SK-N-SH (cell line): ENCODE measurements around the gene PDE4D. TPM values are rescaled to one million over a fixed set of nuclear protein-coding genes. Genes with fewer than 3 reads are reported as not detected.

Experiments used
- CTCF ChIA-PET: fragments of 300-600, 350-600 bp; formaldehyde crosslinking; extraction: SDS; loops from one replicate; lab custom pipeline; 2021; lab: Yijun Ruan, JAX
- POLR2A ChIA-PET: fragments of 350-600 bp; sonication (Branson Sonifier 250); formaldehyde crosslinking; extraction: SDS; loops from one replicate; lab custom pipeline; 2020; ENCODE audit warnings: antibody characterized with exemption, inconsistent platforms; lab: Yijun Ruan, JAX
- DNase-seq: peaks from one replicate; pipeline ENCODE4 v3.0.0; 2012
- H2AFZ ChIP-seq: fragments of 200-600 bp; sonication (generic); 2 replicates; pipeline ENCODE4 v1.8.1; 2016; ENCODE audit warnings: antibody characterized with exemption, mild to moderate bottlenecking, low read depth
- H3F3A ChIP-seq: fragments of 200-600 bp; sonication (generic); replicated peaks from 2 replicates; pipeline ENCODE3; 2016; ENCODE audit warnings: antibody characterized with exemption, mild to moderate bottlenecking; ENCODE audit not compliant: insufficient read depth
- H3K27ac ChIP-seq, 2 experiments: fragments of 200-500 bp in 1 of 2; fragments of 200-600 bp in 1 of 2; sonication (Bioruptor generic) in 1 of 2; sonication (generic), shearing (Covaris generic) in 1 of 2; 2 replicates each; pipeline versions ENCODE4 v1.5.1 to v1.6.1; 2014 to 2016; ENCODE audit warnings: low read depth in 2 of 2, inconsistent platforms in 1 of 2, low read length in 1 of 2, mild to moderate bottlenecking in 1 of 2, mixed read lengths in 1 of 2
- H3K27me3 ChIP-seq: fragments of 200-600 bp; sonication (generic), shearing (Covaris generic); 2 replicates; pipeline ENCODE4 v1.6.1; 2016; ENCODE audit warnings: mixed run types; ENCODE audit not compliant: insufficient read depth
- H3K36me3 ChIP-seq, 2 experiments: fragments of 200-500 bp in 1 of 2; fragments of 200-600 bp in 1 of 2; sonication (Bioruptor generic) in 1 of 2; sonication (generic) in 1 of 2; replicated peaks in 1 of 2; 2 replicates each; pipeline versions ENCODE3 to v1.5.1; 2014 to 2016; ENCODE audit warnings: low read length in 1 of 2, mild to moderate bottlenecking in 1 of 2; ENCODE audit not compliant: insufficient read depth in 2 of 2, control insufficient read depth in 1 of 2
- H3K4me1 ChIP-seq, 2 experiments: fragments of 200-500 bp in 1 of 2; fragments of 200-600 bp in 1 of 2; sonication (Bioruptor generic) in 1 of 2; sonication (generic), shearing (Covaris generic) in 1 of 2; 2 replicates each; pipeline versions ENCODE4 v1.5.1 to v1.6.1; 2014 to 2016; ENCODE audit warnings: low read depth in 1 of 2, low read length in 1 of 2, mixed run types in 1 of 2; ENCODE audit not compliant: insufficient read depth in 2 of 2, control insufficient read depth in 1 of 2
- H3K4me2 ChIP-seq: fragments of 200-600 bp; sonication (generic), shearing (Covaris generic); 2 replicates; pipeline ENCODE4 v1.6.1; 2017; ENCODE audit warnings: mixed run types
- H3K4me3 ChIP-seq, 2 experiments: fragments of 200-500 bp in 1 of 2; fragments of 200-600 bp in 1 of 2; sonication (Bioruptor generic) in 1 of 2; sonication (generic), shearing (Covaris generic) in 1 of 2; 2 replicates each; pipeline versions ENCODE4 v1.5.1 to v1.8.1; 2014 to 2016; ENCODE audit warnings: low read depth in 2 of 2, inconsistent platforms in 1 of 2, low read length in 1 of 2, mild to moderate bottlenecking in 1 of 2, mixed read lengths in 1 of 2, moderate library complexity in 1 of 2
- H3K79me2 ChIP-seq: fragments of 200-600 bp; sonication (generic); 2 replicates; pipeline ENCODE4 v1.8.1; 2017; ENCODE audit warnings: mild to moderate bottlenecking; ENCODE audit not compliant: insufficient read depth
- H3K9ac ChIP-seq: fragments of 200-600 bp; sonication (generic); 2 replicates; pipeline ENCODE4 v1.6.1; 2017; ENCODE audit warnings: mixed run types
- H3K9me2 ChIP-seq: fragments of 200-600 bp; sonication (generic); 2 replicates; pipeline ENCODE4 v1.6.1; 2017; ENCODE audit warnings: mixed run types
- H3K9me3 ChIP-seq: fragments of 200-600 bp; sonication (generic); 2 replicates; pipeline ENCODE4 v1.6.1; 2017; ENCODE audit warnings: mixed run types, mild to moderate bottlenecking, moderate library complexity
- H4K20me1 ChIP-seq: fragments of 200-600 bp; sonication (generic); 2 replicates; pipeline ENCODE4 v1.6.1; 2017; ENCODE audit warnings: mild to moderate bottlenecking, mixed run types; ENCODE audit not compliant: insufficient read depth
- ELF1 ChIP-seq: IDR thresholded peaks from 2 replicates; pipeline ENCODE4 v1.4.0; 2012
- EP300 ChIP-seq, 2 experiments: IDR thresholded peaks; 2 replicates each; pipeline versions ENCODE4 v1.4.0 to v1.6.1; 2012; ENCODE audit warnings: borderline replicate concordance in 1 of 2, low read depth in 1 of 2, low read length in 1 of 2
- EZH2phosphoT487 ChIP-seq: fragments of 200-600 bp; sonication (generic); IDR thresholded peaks from 2 replicates; pipeline ENCODE4 v1.6.1; 2017; ENCODE audit warnings: low read depth, mixed run types, mild to moderate bottlenecking, antibody characterized with exemption, moderate library complexity, borderline replicate concordance
- GABPA ChIP-seq: IDR thresholded peaks from 2 replicates; pipeline ENCODE4 v1.4.0; 2012; ENCODE audit warnings: low read depth, mild to moderate bottlenecking
- GATA2 ChIP-seq: sonication (generic); formaldehyde crosslinking; IDR thresholded peaks from 2 replicates; pipeline ENCODE4 v1.5.0; 2020; ENCODE audit warnings: mild to moderate bottlenecking, missing genetic modification reagents
- MEF2A ChIP-seq: IDR thresholded peaks from 2 replicates; pipeline ENCODE4 v1.4.0; 2012; ENCODE audit warnings: low read depth, borderline replicate concordance
- RFX5 ChIP-seq: IDR thresholded peaks from 2 replicates; pipeline ENCODE4 v1.6.1; 2012; ENCODE audit warnings: mild to moderate bottlenecking, improper control_type of control experiment, low read length
- RXRA ChIP-seq: IDR thresholded peaks from 2 replicates; pipeline ENCODE4 v1.4.0; 2012; ENCODE audit warnings: low read depth, mild to moderate bottlenecking, borderline replicate concordance
- SIN3A ChIP-seq: IDR thresholded peaks from 2 replicates; pipeline ENCODE4 v1.6.1; 2012; ENCODE audit warnings: low read depth, mild to moderate bottlenecking, low read length, moderate library complexity, borderline replicate concordance
- SMC3 ChIP-seq: IDR thresholded peaks from 2 replicates; pipeline ENCODE4 v1.6.1; 2012; ENCODE audit warnings: low read depth, low read length, improper control_type of control experiment
- TAF1 ChIP-seq: IDR thresholded peaks from 2 replicates; pipeline ENCODE4 v1.6.1; 2012; ENCODE audit warnings: low read depth, mild to moderate bottlenecking, low read length, moderate library complexity, borderline replicate concordance
- USF2 ChIP-seq: fragments of 150-350 bp; IDR thresholded peaks from 2 replicates; pipeline ENCODE4 v1.6.1; 2017; ENCODE audit warnings: antibody characterized with exemption, low read length, low read depth, borderline replicate concordance
- YY1 ChIP-seq: IDR thresholded peaks from 2 replicates; pipeline ENCODE4 v1.4.0; 2012; ENCODE audit warnings: low read depth, mild to moderate bottlenecking
- WGBS: methylation state at CpG from one replicate; pipeline ENCODE4 v1.1.6; 2017; ENCODE audit warnings: low lambda C conversion rate; 5-methylcytosine and 5-hydroxymethylcytosine counted together
- polyA plus RNA-seq, 3 experiments: library from polyadenylated mRNA; depleted of rRNA; stranded (reverse); fragments of >200 nt; gene quantifications; 2 replicates each; pipeline ENCODE4 v1.2.3, GENCODE V29; 2012
- TF ChIP-seq, protein P1 (sequence below): IDR thresholded peaks from 2 replicates; pipeline ENCODE4 v1.4.0; 2012; ENCODE audit warnings: low read depth
- TF ChIP-seq, protein P2 (sequence below): IDR thresholded peaks from 2 replicates; pipeline ENCODE4 v1.4.0; 2012; ENCODE audit warnings: low read depth, borderline replicate concordance

Gene PDE4D
- polyA plus RNA-seq, 1 of the 3 experiments (the other 2 are of a cell fraction), result 2.4 TPM

GRCh38 chr5:59391576-59391975 is 501.9 kb downstream of the PDE4D start:
- ChIA-PET POLR2A (no interaction called here), CTCF (interaction anchor here (0.7 to 7.0 kb wide), 14 partner anchors 11 to 500 kb away, joined by 3 to 70 read pairs (median 8); no protein-coding TSS in a partner anchor)
- no peak for DNase-seq
- Histone ChIP-seq H2AFZ (no peak overlapping the region), H3K9me3 (no peaks in the 10 kb centered on the region), H4K20me1 (no peaks in the 10 kb centered on the region), H3K4me2 (no peak overlapping the region), H3K4me3 (no peak overlapping the region), H3K36me3 (no peaks in the 10 kb centered on the region), H3K9ac (no peak overlapping the region), H3K79me2 (no peaks in the 10 kb centered on the region), H3K4me1 (no peaks in the 10 kb centered on the region; a peak in 1 of 4 replicates), H3F3A (no peaks in the 10 kb centered on the region), H3K27me3 (no peaks in the 10 kb centered on the region), H3K27ac (no peak overlapping the region), H3K9me2 (no peaks in the 10 kb centered on the region)
- WGBS, result 87% methylated on average over 1 of the region's 1 CpG
- TF ChIP-seq, protein P1, sequence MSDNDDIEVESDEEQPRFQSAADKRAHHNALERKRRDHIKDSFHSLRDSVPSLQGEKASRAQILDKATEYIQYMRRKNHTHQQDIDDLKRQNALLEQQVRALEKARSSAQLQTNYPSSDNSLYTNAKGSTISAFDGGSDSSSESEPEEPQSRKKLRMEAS, result no peak
- TF ChIP-seq GATA2 (no peak), SIN3A (no peak), EP300 (IDR thresholded peaks at IDR 0.05; ENCODE audit: borderline replicate concordance in 1 of 2, low read depth in 1 of 2, low read length in 1 of 2) (no peak), SMC3 (no peak), GABPA (no peak), USF2 (no peak), MEF2A (no peak), YY1 (no peak), RXRA (no peak), EZH2phosphoT487 (no peak), ELF1 (no peak), TAF1 (no peak)

DNA sequence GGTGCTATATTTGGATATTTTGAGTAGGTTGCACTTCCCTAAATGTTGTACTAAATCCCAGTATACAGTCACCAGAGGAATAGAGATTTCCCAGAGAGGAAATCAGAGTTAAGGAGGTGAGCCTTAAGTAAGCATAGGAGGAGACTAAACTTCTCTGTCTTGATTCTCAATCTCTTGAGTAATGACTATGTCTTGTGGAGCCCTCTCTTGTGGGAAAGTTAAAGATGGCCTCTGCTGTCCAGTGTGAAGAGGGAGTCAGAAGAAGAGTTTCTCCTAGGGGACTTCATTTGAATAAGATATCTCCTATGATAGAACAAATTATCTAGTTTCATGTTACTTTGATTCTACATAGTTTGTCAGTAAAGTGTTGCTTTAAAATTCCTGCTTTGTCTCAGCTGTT is 502.5 kb downstream of the PDE4D start:
- no peaks in the 10 kb centered on the region for H3K9me2 ChIP-seq
- no peak overlapping the region for H3K4me2 ChIP-seq
- H3K9me3 ChIP-seq, result no peaks in the 10 kb centered on the region
- H2AFZ ChIP-seq, result no peak overlapping the region
- H4K20me1 ChIP-seq, result no peaks in the 10 kb centered on the region
- no peak overlapping the region for H3K4me3 ChIP-seq
- H3K27ac ChIP-seq, result no peak overlapping the region; a peak in 1 of 4 replicates
- H3K36me3 ChIP-seq, result no peaks in the 10 kb centered on the region
- no peaks in the 10 kb centered on the region for H3K79me2 ChIP-seq
- DNase-seq, result no peak
- TF ChIP-seq, protein P2, sequence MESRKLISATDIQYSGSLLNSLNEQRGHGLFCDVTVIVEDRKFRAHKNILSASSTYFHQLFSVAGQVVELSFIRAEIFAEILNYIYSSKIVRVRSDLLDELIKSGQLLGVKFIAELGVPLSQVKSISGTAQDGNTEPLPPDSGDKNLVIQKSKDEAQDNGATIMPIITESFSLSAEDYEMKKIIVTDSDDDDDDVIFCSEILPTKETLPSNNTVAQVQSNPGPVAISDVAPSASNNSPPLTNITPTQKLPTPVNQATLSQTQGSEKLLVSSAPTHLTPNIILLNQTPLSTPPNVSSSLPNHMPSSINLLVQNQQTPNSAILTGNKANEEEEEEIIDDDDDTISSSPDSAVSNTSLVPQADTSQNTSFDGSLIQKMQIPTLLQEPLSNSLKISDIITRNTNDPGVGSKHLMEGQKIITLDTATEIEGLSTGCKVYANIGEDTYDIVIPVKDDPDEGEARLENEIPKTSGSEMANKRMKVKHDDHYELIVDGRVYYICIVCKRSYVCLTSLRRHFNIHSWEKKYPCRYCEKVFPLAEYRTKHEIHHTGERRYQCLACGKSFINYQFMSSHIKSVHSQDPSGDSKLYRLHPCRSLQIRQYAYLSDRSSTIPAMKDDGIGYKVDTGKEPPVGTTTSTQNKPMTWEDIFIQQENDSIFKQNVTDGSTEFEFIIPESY, result no peak
- TF ChIP-seq GATA2 (no peak), RFX5 (no peak), ELF1 (no peak)
- ChIA-PET POLR2A (no interaction called here), CTCF (interaction anchor here (0.6 to 7.0 kb wide), 42 partner anchors 10 to 499 kb away, joined by 3 to 70 read pairs (median 4); no protein-coding TSS in a partner anchor)
- no peak overlapping the region for H3K9ac ChIP-seq
- no peaks in the 10 kb centered on the region for H3F3A ChIP-seq
- no peaks in the 10 kb centered on the region; a peak in 1 of 4 replicates for H3K4me1 ChIP-seq
- H3K27me3 ChIP-seq, result no peaks in the 10 kb centered on the region
